Measurements from ENCODE around the gene SLC23A2. TPM values are rescaled to one million over a fixed set of nuclear protein-coding genes. Genes with fewer than 3 reads are reported as not detected.

The SLC23A2 gene
- total RNA-seq, 2 experiments from 2014 or later = 12.9 to 14.1 TPM

- Mint-ChIP-seq H3K36me3 (ENCODE audit: low read depth) (no peaks in the 10 kb centered on the region), H3K27ac (no peak overlapping the region), H3K4me1 (no peaks in the 10 kb centered on the region), H3K27me3 (no peaks in the 10 kb centered on the region), H3K4me3 (no peak overlapping the region), H3K9me3 (no peaks in the 10 kb centered on the region)
- ChIA-PET POLR2A (no interaction called here), CTCF (no interaction called here)
- no peak for DNase-seq
Measured at GRCh38 chr20:4920131-4920530, 81.2 kb downstream of the SLC23A2 start.

- no peak overlapping the region for H3K4me3 Mint-ChIP-seq
- no peaks in the 10 kb centered on the region for H3K36me3 Mint-ChIP-seq (ENCODE audit: low read depth)
- ChIA-PET CTCF (no interaction called here), POLR2A (no interaction called here)
- H3K9me3 Mint-ChIP-seq = no peaks in the 10 kb centered on the region
- no peaks in the 10 kb centered on the region for H3K27me3 Mint-ChIP-seq
- DNase-seq = no peak
- no peaks in the 10 kb centered on the region for H3K4me1 Mint-ChIP-seq
- H3K27ac Mint-ChIP-seq = no peak overlapping the region
Measured at GRCh38 chr20:4919047-4919704, 82.1 kb downstream of the SLC23A2 start.

GRCh38 chr20:4918473-4918872 lies 82.8 kb downstream of the SLC23A2 start:
- POLR2A ChIA-PET = no interaction called here
- Mint-ChIP-seq H3K27ac (no peak overlapping the region), H3K27me3 (no peaks in the 10 kb centered on the region), H3K36me3 (ENCODE audit: low read depth) (no peaks in the 10 kb centered on the region), H3K4me1 (no peaks in the 10 kb centered on the region), H3K9me3 (no peaks in the 10 kb centered on the region), H3K4me3 (no peak overlapping the region)
- DNase-seq = no peak
- CTCF ChIA-PET = no interaction called here

GRCh38 chr20:4916971-4917881 lies 84.1 kb downstream of the SLC23A2 start:
- H3K36me3 Mint-ChIP-seq (ENCODE audit: low read depth) = peaks cover 4% of the 10 kb centered on the region
- no peaks in the 10 kb centered on the region for H3K9me3 Mint-ChIP-seq
- no peaks in the 10 kb centered on the region for H3K27me3 Mint-ChIP-seq
- DNase-seq = no peak
- H3K4me3 Mint-ChIP-seq = no peak overlapping the region
- CTCF ChIA-PET = no interaction called here
- H3K4me1 Mint-ChIP-seq = peaks cover 11% of the 10 kb centered on the region
- no peak overlapping the region for H3K27ac Mint-ChIP-seq
- POLR2A ChIA-PET = no interaction called here

GRCh38 chr20:4913147-4913546 lies 88.2 kb downstream of the SLC23A2 start:
- ChIA-PET POLR2A (interaction anchor here (1.3 kb wide), 1 partner anchor 101 kb away, joined by 4 read pairs; no protein-coding TSS in a partner anchor), CTCF (no interaction called here)
- H3K36me3 Mint-ChIP-seq (ENCODE audit: low read depth) = peaks cover 14% of the 10 kb centered on the region
- no peak overlapping the region for H3K27ac Mint-ChIP-seq
- H3K9me3 Mint-ChIP-seq = no peaks in the 10 kb centered on the region
- H3K4me3 Mint-ChIP-seq = no peak overlapping the region
- H3K27me3 Mint-ChIP-seq = no peaks in the 10 kb centered on the region
- DNase-seq = no peak
- peaks cover 16% of the 10 kb centered on the region for H3K4me1 Mint-ChIP-seq

DNA sequence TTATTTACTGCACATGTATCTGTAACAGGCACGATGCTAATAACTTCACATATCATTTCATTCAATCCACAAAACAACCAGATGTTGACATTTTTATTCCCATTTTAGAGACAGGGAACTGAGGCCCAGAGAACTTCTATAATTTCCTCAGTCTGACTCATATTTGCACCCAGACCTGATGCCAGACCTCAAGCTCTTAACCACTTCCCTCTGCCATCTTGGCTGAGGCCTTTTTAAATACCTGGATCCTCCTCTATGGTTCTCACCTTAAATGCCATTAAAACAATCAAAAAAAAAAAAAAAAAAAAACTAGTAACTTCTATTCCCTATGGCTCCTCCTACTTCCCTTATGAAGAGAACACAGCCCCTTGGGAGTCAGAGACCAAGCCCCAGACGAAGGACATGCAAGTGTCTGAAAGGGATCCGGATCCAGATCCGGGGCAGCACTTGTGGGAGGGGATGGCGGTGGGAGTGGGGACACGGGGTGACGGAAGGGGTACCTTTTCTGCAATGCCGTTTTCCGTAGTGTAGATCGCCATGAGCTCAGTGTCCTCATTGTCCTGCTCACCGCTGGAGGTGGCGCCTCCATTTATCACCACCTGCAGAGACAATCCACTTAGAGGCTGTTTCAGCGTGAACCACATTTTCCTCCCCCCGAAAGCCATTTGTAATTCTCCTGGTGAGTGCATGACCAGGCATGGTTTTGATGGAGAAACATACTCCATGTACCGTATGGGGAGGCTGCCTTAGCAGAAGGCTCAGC lies 88.7 kb downstream of the SLC23A2 start:
- ChIA-PET CTCF (interaction anchor here (0.6 to 1.0 kb wide), 3 partner anchors 137 to 293 kb away, joined by 3 read pairs; no protein-coding TSS in a partner anchor), POLR2A (interaction anchor here (1.3 kb wide), 1 partner anchor 101 kb away, joined by 4 read pairs; no protein-coding TSS in a partner anchor)
- Mint-ChIP-seq H3K9me3 (no peaks in the 10 kb centered on the region), H3K27ac (no peak overlapping the region), H3K27me3 (no peaks in the 10 kb centered on the region), H3K4me1 (peaks cover 16% of the 10 kb centered on the region), H3K36me3 (ENCODE audit: low read depth) (peaks cover 14% of the 10 kb centered on the region), H3K4me3 (no peak overlapping the region)
- peak; percentile 39 for DNase-seq

DNA sequence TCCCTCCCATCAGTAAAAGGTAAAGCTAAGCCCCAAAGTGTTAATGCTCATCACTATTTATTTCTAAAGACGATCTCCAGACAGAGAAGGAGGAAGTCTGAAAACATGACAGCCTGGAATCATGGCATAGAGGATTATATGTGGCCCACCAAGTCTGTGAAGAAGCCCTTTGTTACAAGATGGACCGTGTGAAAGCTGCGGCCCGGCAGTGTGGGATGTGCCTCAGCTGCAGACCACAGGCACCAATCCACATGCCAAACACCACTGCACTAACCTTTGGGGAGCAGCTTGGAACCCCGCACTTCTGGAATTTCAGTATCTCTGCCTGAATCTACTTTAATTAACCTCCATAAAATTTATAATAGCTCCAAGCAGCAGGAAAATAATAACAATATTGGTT lies 90.4 kb downstream of the SLC23A2 start:
- peaks cover 14% of the 10 kb centered on the region for H3K36me3 Mint-ChIP-seq (ENCODE audit: low read depth)
- no peaks in the 10 kb centered on the region for H3K27me3 Mint-ChIP-seq
- H3K4me1 Mint-ChIP-seq = peaks cover 16% of the 10 kb centered on the region
- no peak overlapping the region for H3K27ac Mint-ChIP-seq
- CTCF ChIA-PET = interaction anchor here (1.3 to 1.7 kb wide), 2 partner anchors 149 to 152 kb away, joined by 3 to 4 read pairs; no protein-coding TSS in a partner anchor
- H3K9me3 Mint-ChIP-seq = no peaks in the 10 kb centered on the region
- no peak for DNase-seq
- POLR2A ChIA-PET = no interaction called here
- no peak overlapping the region for H3K4me3 Mint-ChIP-seq

DNA sequence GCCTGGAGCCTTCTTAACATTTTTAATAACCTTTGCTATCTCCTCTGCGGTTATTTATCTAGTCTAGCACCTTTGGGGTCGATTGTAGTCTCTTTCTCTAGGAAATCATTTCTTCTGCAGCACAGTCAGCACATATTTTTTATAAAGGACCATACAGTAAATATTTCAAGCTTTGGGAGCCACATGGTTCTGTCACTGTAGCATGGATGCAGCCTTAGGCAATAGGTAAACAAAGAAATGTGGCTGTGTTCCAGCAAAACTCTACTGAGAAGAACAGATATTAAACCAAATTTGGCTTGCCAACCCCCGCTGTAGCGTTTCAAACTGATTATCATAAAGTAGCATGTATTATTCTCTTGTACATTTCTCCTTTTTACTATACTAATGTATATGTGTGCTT lies 95.7 kb downstream of the SLC23A2 start:
- ChIA-PET CTCF (no interaction called here), POLR2A (no interaction called here)
- Mint-ChIP-seq H3K27ac (no peak overlapping the region), H3K9me3 (no peaks in the 10 kb centered on the region), H3K27me3 (no peaks in the 10 kb centered on the region), H3K4me3 (no peak overlapping the region), H3K4me1 (peaks cover 3% of the 10 kb centered on the region), H3K36me3 (ENCODE audit: low read depth) (peaks cover 32% of the 10 kb centered on the region)
- no peak for DNase-seq

GRCh38 chr20:4905195-4905594 lies 96.1 kb downstream of the SLC23A2 start:
- peaks cover 32% of the 10 kb centered on the region for H3K36me3 Mint-ChIP-seq (ENCODE audit: low read depth)
- no peak overlapping the region for H3K27ac Mint-ChIP-seq
- no peak for DNase-seq
- ChIA-PET CTCF (no interaction called here), POLR2A (no interaction called here)
- no peak overlapping the region for H3K4me3 Mint-ChIP-seq
- H3K9me3 Mint-ChIP-seq = no peaks in the 10 kb centered on the region
- H3K4me1 Mint-ChIP-seq = peaks cover 3% of the 10 kb centered on the region
- no peaks in the 10 kb centered on the region for H3K27me3 Mint-ChIP-seq

DNA sequence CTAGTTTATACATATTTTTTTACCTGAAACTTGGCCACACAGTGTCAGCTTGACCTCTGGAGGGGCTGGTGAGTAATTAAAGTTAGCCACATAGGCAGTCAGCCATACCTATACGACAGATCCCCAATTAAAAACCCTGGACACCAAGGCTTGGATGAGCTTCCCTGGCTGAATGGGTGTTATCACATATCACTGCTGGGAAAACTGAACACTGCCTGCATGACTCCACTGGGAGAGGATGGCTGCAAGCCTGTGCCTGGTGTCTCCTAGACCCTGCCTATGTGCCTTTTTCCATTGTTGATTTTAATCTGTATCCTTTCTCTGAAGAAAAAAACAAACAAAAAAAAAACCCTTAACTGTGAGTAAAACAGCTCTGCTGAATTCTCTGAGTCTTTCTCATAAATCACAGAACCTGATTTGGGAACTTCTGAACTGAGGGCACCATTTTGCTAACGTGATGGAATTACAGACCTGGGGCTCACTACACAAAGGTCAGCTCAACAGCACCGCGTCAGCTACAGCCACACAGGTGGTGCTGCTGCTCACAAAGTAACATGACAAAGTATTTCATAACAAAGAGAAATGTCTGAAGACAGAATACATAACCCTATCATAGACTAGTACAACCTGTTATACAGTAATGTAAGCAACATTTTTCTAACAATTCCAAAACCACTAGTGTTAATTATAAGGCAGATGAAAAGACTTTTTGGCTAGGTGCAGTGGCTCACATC lies 97.0 kb downstream of the SLC23A2 start:
- peaks cover 3% of the 10 kb centered on the region for H3K4me1 Mint-ChIP-seq
- CTCF ChIA-PET = interaction anchor here (0.7 kb wide), 1 partner anchor 589 kb away, joined by 3 read pairs; no protein-coding TSS in a partner anchor
- H3K36me3 Mint-ChIP-seq (ENCODE audit: low read depth) = peaks cover 32% of the 10 kb centered on the region
- POLR2A ChIA-PET = no interaction called here
- H3K27ac Mint-ChIP-seq = no peak overlapping the region
- no peak overlapping the region for H3K4me3 Mint-ChIP-seq
- no peaks in the 10 kb centered on the region for H3K9me3 Mint-ChIP-seq
- DNase-seq = no peak
- H3K27me3 Mint-ChIP-seq = no peaks in the 10 kb centered on the region

DNA sequence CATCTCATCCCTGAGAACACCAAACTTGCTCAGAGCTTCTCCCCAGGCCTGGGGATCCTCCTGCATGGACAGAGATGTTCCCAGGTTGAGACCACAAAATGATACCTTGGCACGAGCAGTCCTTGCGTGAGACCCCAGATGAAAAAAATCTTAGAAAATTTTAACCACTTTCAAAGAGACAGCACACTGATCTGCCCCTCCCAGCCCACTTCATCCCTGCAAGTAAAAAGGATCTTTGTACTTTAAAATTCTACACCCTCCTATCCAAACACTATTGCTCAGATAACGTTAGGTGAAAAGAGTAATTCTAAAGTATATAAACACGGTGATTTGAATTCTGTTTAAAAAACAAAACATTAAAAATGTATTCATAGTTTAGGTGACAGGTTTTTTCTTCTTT lies 98.5 kb downstream of the SLC23A2 start:
- peaks cover 3% of the 10 kb centered on the region for H3K4me1 Mint-ChIP-seq
- ChIA-PET CTCF (no interaction called here), POLR2A (no interaction called here)
- no peak overlapping the region for H3K4me3 Mint-ChIP-seq
- no peak overlapping the region for H3K27ac Mint-ChIP-seq
- no peaks in the 10 kb centered on the region for H3K9me3 Mint-ChIP-seq
- peaks cover 27% of the 10 kb centered on the region for H3K36me3 Mint-ChIP-seq (ENCODE audit: low read depth)
- DNase-seq = no peak
- no peaks in the 10 kb centered on the region for H3K27me3 Mint-ChIP-seq

DNA sequence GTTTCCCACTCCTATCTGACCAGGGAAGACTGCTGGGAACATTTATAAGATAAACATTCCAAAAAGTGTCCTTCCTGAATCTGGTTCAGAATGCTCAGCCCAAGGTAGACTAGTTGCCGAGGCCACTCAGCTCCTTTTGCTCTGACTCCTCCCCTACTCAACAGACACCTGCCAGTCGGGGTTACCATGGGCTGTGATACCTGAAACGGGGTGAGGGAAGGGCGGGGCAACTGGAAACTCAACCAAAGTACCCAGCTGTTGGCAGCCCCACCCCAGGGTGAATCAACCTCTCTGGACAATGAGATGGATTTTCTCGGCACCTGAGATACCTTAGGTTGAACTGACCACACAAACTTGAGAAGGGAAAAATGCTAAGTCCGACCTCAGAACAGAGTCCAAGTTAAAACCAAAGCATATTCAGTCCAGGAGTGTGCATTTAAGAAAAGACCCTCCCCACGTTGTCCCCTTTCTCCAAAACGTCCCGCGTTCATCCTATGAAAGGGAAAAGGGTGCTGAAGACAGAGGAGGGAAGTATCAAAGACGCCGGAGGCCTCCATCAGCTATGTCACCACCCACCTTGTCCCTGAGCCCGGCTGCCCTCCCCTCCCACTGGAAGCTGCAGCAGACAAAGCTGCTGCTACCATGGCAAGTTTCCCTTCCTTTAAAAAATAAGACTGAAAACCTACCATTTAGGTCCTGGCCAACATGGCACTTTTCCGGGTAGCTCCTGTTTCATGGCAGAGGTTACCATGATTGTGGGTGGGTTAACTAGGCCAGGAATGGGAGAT lies 100.1 kb downstream of the SLC23A2 start:
- no peaks in the 10 kb centered on the region for H3K27me3 Mint-ChIP-seq
- peaks cover 27% of the 10 kb centered on the region for H3K36me3 Mint-ChIP-seq (ENCODE audit: low read depth)
- H3K27ac Mint-ChIP-seq = no peak overlapping the region
- POLR2A ChIA-PET = no interaction called here
- no peaks in the 10 kb centered on the region for H3K9me3 Mint-ChIP-seq
- CTCF ChIA-PET = no interaction called here
- H3K4me1 Mint-ChIP-seq = peaks cover 10% of the 10 kb centered on the region
- DNase-seq = no peak
- no peak overlapping the region for H3K4me3 Mint-ChIP-seq

Measured in activated CD4-positive, alpha-beta memory T cell treated with anti-CD3 and anti-CD28 coated beads, Interleukin-2, amount 10 ng/mL, durations not matched to agents 7 days and 5 days (primary cell).